PC-9 (cell line): ENCODE results near the gene OR10H3. TPM values are rescaled to one million over a fixed set of nuclear protein-coding genes. Genes with fewer than 3 reads are reported as not detected.

Experiments used
- BruUV-seq: library from RNA; stranded (reverse); fragments of 400-500 nt; replicated peaks from 2 replicates; lab custom pipeline; 2021; lab: Mats Ljungman, UMichigan
- CTCF ChIA-PET: fragments of 300-600 bp; sonication (Branson Sonifier 250); formaldehyde crosslinking; loops from one replicate; lab custom pipeline; 2022; ENCODE audit warnings: antibody characterized with exemption; lab: Charles Lee
- POLR2A ChIA-PET: fragments of 300-600 bp; sonication (Branson Sonifier 250); formaldehyde crosslinking; loops from one replicate; lab custom pipeline; 2022; ENCODE audit warnings: antibody characterized with exemption; ENCODE audit not compliant: unreplicated experiment; lab: Charles Lee
- DNase-seq, 2 experiments: peaks; one replicate each; pipeline versions ENCODE4 v3.0.0 to v3.0.0-alpha.2; 2015 to 2022; ENCODE audit warnings: mixed read lengths in 1 of 2
- H2AFZ ChIP-seq: fragments of 200-600 bp; sonication (generic); 2 replicates; pipeline ENCODE4 v1.8.1; 2017; ENCODE audit warnings: antibody characterized with exemption
- H3F3A ChIP-seq: fragments of 200-600 bp; sonication (generic); 2 replicates; pipeline ENCODE4 v1.8.1; 2017; ENCODE audit warnings: antibody characterized with exemption, mild to moderate bottlenecking, low read depth; ENCODE audit not compliant: insufficient read depth
- H3K27ac ChIP-seq: fragments of 200-600 bp; sonication (generic); 2 replicates; pipeline ENCODE4 v1.6.1; 2016; ENCODE audit warnings: mixed run types
- H3K27me3 ChIP-seq: fragments of 200-600 bp; sonication (generic); 2 replicates; pipeline ENCODE4 v1.6.1; 2016; ENCODE audit warnings: low read depth, mixed run types; ENCODE audit not compliant: insufficient read depth
- H3K36me3 ChIP-seq: fragments of 200-600 bp; sonication (generic); 2 replicates; pipeline ENCODE4 v1.6.1; 2016; ENCODE audit warnings: low read depth, mixed run types
- H3K4me1 ChIP-seq: fragments of 200-600 bp; sonication (generic); replicated peaks from 2 replicates; pipeline ENCODE4 v1.6.1; 2016; ENCODE audit warnings: mixed run types; ENCODE audit not compliant: insufficient read depth
- H3K4me2 ChIP-seq: fragments of 200-600 bp; sonication (generic); 2 replicates; pipeline ENCODE4 v1.6.1; 2017; ENCODE audit warnings: mixed run types
- H3K4me3 ChIP-seq: fragments of 200-600 bp; sonication (generic); 2 replicates; pipeline ENCODE4 v1.6.1; 2016; ENCODE audit warnings: mixed run types
- H3K79me2 ChIP-seq: fragments of 200-600 bp; sonication (generic); 2 replicates; pipeline ENCODE4 v1.6.1; 2017; ENCODE audit warnings: low read depth, mixed run types
- H3K9me2 ChIP-seq: fragments of 200-600 bp; sonication (generic); 2 replicates; pipeline ENCODE4 v1.8.1; 2017; ENCODE audit warnings: mild to moderate bottlenecking; ENCODE audit not compliant: insufficient read depth
- H3K9me3 ChIP-seq: fragments of 200-600 bp; sonication (generic); 2 replicates; pipeline ENCODE4 v1.8.1; 2016; ENCODE audit warnings: low read depth; ENCODE audit not compliant: insufficient read depth
- H4K20me1 ChIP-seq: fragments of 200-600 bp; sonication (generic); 2 replicates; pipeline ENCODE4 v1.8.1; 2017; ENCODE audit not compliant: insufficient read depth
- EZH2 ChIP-seq: fragments of 200-600 bp; sonication (generic); IDR thresholded peaks from 2 replicates; pipeline ENCODE4 v1.8.0; 2017; ENCODE audit warnings: antibody characterized with exemption, low read depth
- intact Hi-C: fragments of 100-400 bp; cut with micrococcal nuclease; formaldehyde crosslinking; loops from one replicate; pipeline ENCODE4 v1.10.0; 2022; ENCODE audit not compliant: unreplicated experiment
- total RNA-seq: library from RNA; stranded (reverse); gene quantifications from 2 replicates; pipeline ENCODE4 v1.2.3, GENCODE V29; 2021
- TF ChIP-seq, protein P1 (sequence below): fragments of 200-600 bp; sonication (generic); conservative IDR thresholded peaks from 2 replicates; pipeline ENCODE4 v1.6.1; 2017; ENCODE audit warnings: mixed run types, antibody characterized with exemption, mild to moderate bottlenecking, moderate library complexity

The OR10H3 gene
- total RNA-seq, 1 experiment from 2014 or later: not detected

DNA sequence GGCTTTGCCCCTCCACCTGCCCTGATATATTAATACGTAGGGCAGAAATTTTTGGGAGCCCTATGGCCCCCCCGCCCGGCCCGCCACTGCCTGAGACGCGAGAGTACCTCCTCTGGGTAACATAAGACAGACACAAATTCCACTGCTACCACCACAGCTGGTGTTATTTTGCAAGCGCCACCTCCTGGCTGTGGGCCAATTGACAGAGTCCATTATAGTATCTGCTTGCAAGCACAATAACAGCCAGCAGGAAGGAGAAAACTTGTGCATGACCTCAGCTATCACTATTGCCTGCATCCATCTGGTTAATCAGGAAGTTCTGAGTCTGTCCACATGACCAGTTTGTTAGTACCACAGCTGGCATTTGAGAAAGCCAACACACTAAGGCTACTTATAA is 35.3 kb upstream of the OR10H3 start:
- no TSS peak for BruUV-seq

DNA sequence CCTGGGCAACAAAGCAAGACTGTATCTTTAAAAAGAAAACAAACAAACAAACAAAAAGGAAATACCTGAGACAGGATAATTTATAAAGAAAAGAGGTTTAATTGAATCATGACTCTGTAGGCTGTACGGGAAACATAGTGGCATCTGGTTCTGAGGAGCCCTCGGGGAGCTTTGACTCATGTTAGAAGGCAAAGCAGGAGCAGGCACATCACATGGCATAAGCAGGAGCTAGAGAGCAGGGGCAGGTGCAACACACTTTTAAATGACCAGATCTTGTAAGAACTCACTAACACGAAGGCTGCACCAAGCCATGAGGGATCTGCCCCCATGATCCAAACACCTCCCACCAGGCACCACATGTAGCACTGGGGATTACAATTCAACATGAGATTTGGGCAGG is 23.1 kb upstream of the OR10H3 start:
- Histone ChIP-seq H3K4me3 (no peak overlapping the region), H3K9me2 (no peaks in the 10 kb centered on the region), H2AFZ (no peak overlapping the region), H3K27ac (no peak overlapping the region), H3K4me2 (no peak overlapping the region), H3K9me3 (no peaks in the 10 kb centered on the region), H3F3A (no peaks in the 10 kb centered on the region), H3K27me3 (peaks cover 45% of the 10 kb centered on the region), H3K4me1 (no peaks in the 10 kb centered on the region), H3K36me3 (no peaks in the 10 kb centered on the region), H3K79me2 (no peaks in the 10 kb centered on the region), H4K20me1 (no peaks in the 10 kb centered on the region)
- intact Hi-C loops: no loop called here
- no TSS peak for BruUV-seq
- DNase-seq: no peak
- CTCF ChIA-PET: no interaction called here
- POLR2A ChIA-PET: no interaction called here
- no peak for TF ChIP-seq EZH2
- TF ChIP-seq, protein P1, sequence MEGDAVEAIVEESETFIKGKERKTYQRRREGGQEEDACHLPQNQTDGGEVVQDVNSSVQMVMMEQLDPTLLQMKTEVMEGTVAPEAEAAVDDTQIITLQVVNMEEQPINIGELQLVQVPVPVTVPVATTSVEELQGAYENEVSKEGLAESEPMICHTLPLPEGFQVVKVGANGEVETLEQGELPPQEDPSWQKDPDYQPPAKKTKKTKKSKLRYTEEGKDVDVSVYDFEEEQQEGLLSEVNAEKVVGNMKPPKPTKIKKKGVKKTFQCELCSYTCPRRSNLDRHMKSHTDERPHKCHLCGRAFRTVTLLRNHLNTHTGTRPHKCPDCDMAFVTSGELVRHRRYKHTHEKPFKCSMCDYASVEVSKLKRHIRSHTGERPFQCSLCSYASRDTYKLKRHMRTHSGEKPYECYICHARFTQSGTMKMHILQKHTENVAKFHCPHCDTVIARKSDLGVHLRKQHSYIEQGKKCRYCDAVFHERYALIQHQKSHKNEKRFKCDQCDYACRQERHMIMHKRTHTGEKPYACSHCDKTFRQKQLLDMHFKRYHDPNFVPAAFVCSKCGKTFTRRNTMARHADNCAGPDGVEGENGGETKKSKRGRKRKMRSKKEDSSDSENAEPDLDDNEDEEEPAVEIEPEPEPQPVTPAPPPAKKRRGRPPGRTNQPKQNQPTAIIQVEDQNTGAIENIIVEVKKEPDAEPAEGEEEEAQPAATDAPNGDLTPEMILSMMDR: no peak

More for the DNA sequence above, 35.3 kb upstream of the OR10H3 start:
- TF ChIP-seq, protein P1: 0 out of 2 replicates have a peak, but pooled peaks have one; percentile 28
- TF ChIP-seq EZH2: no peak
- peak; percentile 85 to 97 for DNase-seq
- ChIA-PET POLR2A (interaction anchor here (0.6 kb wide), 5 partner anchors 15 to 492 kb away, joined by 3 to 27 read pairs (median 4); no protein-coding TSS in a partner anchor), CTCF (interaction anchor here (0.6 kb wide), 1 partner anchor 1671 kb away, joined by 5 read pairs; the partner anchor contains the start of gene IL27RA)
- H3K4me3 ChIP-seq: no peak overlapping the region
- no peaks in the 10 kb centered on the region for H3K9me2 ChIP-seq
- H3K79me2 ChIP-seq: no peaks in the 10 kb centered on the region
- no peaks in the 10 kb centered on the region for H3K36me3 ChIP-seq
- intact Hi-C loops: loop anchor here (1.0 kb wide), 4 partner anchors 29 to 135 kb away; partner anchors contain the start of genes CYP4F12 and CYP4F3
- peaks cover 16% of the 10 kb centered on the region; the same call in 1 of the 2 replicates for H3F3A ChIP-seq
- H3K4me2 ChIP-seq: peak overlapping the region; percentile 61
- H2AFZ ChIP-seq: no peak overlapping the region
- no peaks in the 10 kb centered on the region for H3K9me3 ChIP-seq
- H3K27me3 ChIP-seq: peaks cover 7% of the 10 kb centered on the region; the same call in 1 of the 2 replicates
- no peaks in the 10 kb centered on the region for H4K20me1 ChIP-seq
- peaks cover 19% of the 10 kb centered on the region for H3K4me1 ChIP-seq
- H3K27ac ChIP-seq: no peak overlapping the region; the same call in 1 of the 2 replicates

DNA sequence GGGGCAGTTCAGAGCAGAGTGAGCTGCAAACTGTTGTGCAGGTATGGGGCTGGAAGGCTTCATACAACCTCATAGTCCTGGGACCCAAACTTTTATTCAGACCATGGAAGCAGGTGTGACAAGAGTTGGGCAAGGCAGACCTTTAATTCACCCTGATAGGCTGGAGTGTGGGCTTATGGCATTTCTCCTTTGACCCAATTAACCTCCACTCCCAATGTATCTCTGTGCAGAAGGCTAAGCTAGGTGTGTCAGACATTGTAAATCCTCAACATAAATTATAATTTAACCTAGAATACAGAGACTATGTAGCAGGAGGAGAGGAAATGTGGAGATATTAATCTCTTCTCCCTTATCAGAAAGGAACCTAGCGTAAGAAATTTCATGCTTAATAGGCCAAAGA is 22.1 kb upstream of the OR10H3 start:
- CTCF ChIA-PET: no interaction called here

More for the DNA sequence above, 22.1 kb upstream of the OR10H3 start:
- H2AFZ ChIP-seq: no peak overlapping the region
- no peaks in the 10 kb centered on the region for H3K4me1 ChIP-seq
- no peaks in the 10 kb centered on the region for H3K36me3 ChIP-seq
- BruUV-seq: no TSS peak
- H3K27ac ChIP-seq: no peak overlapping the region
- no peaks in the 10 kb centered on the region for H4K20me1 ChIP-seq
- H3K4me3 ChIP-seq: no peak overlapping the region
- POLR2A ChIA-PET: no interaction called here
- H3K9me2 ChIP-seq: no peaks in the 10 kb centered on the region
- DNase-seq: no peak
- intact Hi-C loops: no loop called here
- no peaks in the 10 kb centered on the region for H3K79me2 ChIP-seq
- peaks cover 38% of the 10 kb centered on the region for H3K27me3 ChIP-seq
- no peaks in the 10 kb centered on the region for H3K9me3 ChIP-seq
- TF ChIP-seq EZH2: no peak
- TF ChIP-seq, protein P1: no peak
- H3F3A ChIP-seq: no peaks in the 10 kb centered on the region
- H3K4me2 ChIP-seq: no peak overlapping the region
